Pons (tissue), 1 donor: ENCODE measurements around the gene MTMR6.
A peak's percentile ranks its signal among the peaks of the same experiment; 100 is the strongest.

Experiments
- DNase-seq: peaks from one replicate; pipeline ENCODE4 v3.0.0-alpha.2; 2016; ENCODE audit warnings: low spot score

The MTMR6 gene

DNA sequence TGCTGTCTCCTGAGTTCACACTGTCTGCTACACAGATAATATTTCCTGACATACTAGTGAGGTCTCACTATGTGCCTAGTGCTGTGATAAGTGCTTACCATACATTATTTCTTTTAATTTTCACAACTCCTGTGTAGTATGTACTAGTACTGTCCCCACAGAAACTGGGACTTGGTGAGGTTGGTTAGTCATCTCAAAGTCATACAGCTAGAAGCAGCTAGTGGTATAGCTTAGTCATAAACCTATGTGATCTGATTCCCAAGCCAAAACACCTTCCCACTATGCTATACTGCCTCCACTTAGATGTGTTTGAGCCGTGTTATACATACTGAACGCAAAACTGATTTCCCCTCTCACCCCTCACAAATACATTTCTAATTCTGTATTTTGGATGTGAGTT is 10.5 kb downstream of the MTMR6 start:
- no peak for DNase-seq

GRCh38 chr13:25268561-25268960 is 18.7 kb downstream of the MTMR6 start:
- no peak for DNase-seq

GRCh38 chr13:25267715-25268114 is 19.6 kb downstream of the MTMR6 start:
- DNase-seq = peak; percentile 46

GRCh38 chr13:25266706-25267105 is 20.6 kb downstream of the MTMR6 start:
- DNase-seq = no peak

DNA sequence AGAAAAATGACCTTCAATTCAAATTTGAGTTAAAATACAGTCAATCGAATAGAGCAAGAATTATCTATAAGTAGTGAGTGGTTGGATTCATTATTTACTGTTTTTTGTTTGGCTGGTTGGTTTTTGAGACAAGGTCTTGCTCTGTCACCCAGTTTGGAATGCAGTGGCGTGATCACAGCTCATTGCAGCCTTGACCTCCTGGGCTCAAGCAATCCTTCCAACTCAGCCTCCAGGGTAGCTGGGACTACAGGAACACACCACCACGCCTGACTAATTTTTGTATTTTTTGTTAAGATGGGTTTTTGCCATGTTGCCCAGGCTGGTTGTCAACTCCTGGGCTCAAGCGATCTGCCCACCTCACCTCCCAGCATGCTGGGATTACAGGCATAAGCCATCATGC is 25.0 kb downstream of the MTMR6 start:
- no peak for DNase-seq

DNA sequence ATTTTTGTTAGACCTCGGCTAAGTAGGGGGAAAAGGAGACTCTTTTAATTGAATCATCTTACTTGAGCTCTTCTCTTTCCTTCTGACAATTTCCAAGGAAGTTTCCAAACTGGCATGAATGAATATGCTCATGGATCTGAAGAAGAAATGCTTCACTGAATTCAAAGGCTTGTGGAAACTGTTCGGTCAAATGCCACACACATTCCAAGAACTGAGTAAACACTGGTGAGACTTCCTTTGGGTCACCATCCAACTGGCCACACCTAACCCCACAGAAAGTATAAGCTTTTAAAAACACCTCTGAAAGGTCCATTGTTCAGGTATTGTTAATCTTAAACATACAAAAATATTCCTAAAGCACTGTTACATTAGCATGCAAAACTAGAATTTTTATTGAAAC is 33.6 kb downstream of the MTMR6 start:
- DNase-seq = no peak

DNA sequence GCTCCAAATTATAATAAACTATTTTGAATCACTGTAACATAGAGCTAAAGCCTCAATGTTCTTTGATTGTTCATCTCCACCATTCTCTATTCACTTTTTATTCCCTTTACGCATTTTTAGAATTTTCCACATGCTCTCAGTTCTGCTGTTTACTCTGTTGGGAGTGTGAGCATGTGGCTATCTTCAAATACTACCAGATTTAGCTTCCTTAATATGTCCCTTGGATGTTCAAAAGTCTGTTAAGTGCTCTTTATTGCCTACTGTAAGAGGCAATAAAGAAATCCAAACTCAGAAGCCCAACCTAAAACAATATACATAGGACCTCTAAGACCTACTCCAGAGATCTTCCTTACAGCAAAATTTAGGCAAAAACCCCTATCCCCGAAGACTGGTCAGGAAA is 34.5 kb downstream of the MTMR6 start:
- no peak for DNase-seq

DNA sequence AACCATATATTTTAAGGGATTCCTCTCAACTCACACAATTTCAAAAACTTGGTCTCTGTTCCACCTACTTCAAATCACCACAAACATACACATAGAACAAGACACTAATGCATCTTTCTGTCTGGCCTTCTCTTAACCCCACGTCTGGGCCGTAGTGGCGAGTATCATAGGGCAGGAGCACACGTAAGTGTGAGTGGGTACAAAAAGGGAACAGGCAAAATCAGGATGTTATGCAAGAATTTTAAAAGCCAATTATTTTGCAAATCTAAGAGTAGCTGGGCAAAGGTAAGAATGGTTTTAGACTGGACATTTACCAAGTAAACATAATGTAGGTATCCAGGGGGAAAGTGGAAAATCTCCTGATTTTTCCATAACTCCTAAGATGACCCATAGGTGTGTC is 35.1 kb downstream of the MTMR6 start:
- no peak for DNase-seq

GRCh38 chr13:25249001-25249543 is 38.2 kb downstream of the MTMR6 start:
- DNase-seq = peak; percentile 96

GRCh38 chr13:25248071-25248470 is 39.2 kb downstream of the MTMR6 start:
- DNase-seq = peak; percentile 34

- DNase-seq = no peak
Observed at GRCh38 chr13:25247360-25247759, 39.9 kb downstream of the MTMR6 start.

GRCh38 chr13:25244123-25244522 is 43.2 kb downstream of the MTMR6 start:
- no peak for DNase-seq

- DNase-seq = no peak
Observed at GRCh38 chr13:25242956-25243355, 44.3 kb downstream of the MTMR6 start.

GRCh38 chr13:25241007-25241406 is 46.3 kb downstream of the MTMR6 start:
- peak; percentile 22 for DNase-seq

- no peak for DNase-seq
Observed at GRCh38 chr13:25237083-25237482, 50.2 kb downstream of the MTMR6 start.

DNA sequence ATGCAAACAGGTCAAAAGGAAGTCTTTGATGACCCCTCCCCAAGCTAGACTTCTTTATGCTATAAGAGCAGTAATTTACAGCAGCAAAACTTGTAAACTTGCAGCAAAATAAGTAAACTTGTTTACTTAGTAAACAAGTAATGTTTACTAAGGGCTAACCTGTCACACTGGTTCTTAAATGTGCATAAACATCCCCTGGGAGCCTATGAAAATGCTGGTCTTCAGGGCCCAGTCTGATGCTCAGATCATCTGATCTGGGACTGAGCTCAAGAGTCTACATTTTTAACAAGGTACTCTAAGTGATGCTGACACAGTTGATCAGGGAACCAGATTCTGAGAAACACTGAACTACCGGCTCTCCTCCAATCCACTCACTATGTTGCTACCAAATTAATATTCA is 53.4 kb downstream of the MTMR6 start:
- DNase-seq = no peak

GRCh38 chr13:25232937-25233515 is 54.3 kb downstream of the MTMR6 start:
- DNase-seq = peak; percentile 87

DNA sequence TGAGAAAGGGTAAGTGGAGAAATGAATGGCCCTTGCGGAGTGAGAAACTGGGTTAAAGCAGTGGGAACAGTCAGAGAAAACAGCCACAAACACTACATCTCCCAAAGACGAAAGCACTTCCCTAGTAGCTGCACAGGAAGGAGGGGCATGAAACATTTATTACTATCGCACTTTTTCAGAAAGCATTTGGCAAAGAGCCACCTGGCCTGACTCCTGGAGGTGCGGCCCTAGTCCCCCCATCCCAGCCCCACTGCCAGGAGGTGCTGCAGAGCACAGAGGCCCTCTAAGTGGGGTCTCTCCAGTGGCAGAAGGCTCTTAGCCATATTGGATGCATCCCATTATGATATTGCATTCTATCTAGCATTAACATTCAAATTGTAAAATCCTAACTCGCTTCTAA is 55.8 kb downstream of the MTMR6 start:
- DNase-seq = no peak

DNA sequence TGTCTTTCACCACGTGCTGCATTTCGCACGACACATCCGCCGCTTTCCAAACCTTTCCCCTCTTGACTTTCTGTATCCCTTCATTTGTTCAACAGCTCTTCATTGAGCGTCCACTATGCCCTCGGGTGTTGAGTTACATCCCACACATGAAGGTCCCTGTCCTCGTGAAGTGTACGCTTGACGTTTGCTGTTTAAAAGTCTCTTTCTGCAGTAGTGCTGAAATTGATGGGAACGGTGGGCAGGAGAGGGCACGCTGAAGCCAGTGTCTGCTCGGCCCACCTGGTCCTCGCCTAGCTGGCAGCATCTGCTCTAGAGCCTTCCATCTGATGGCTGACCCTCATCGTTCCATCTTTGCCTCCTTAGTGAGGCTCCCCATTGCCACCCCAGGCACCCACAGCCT is 59.6 kb downstream of the MTMR6 start:
- DNase-seq = no peak

GRCh38 chr13:25225970-25226369 is 61.3 kb downstream of the MTMR6 start:
- no peak for DNase-seq

GRCh38 chr13:25224151-25224550 is 63.1 kb downstream of the MTMR6 start:
- no peak for DNase-seq

GRCh38 chr13:25222740-25223139 is 64.5 kb downstream of the MTMR6 start:
- DNase-seq = no peak

- DNase-seq = no peak
Observed at GRCh38 chr13:25218019-25218418, 69.3 kb downstream of the MTMR6 start.
